ENCODE results near the gene SULT2A1. TPM values are rescaled to one million over a fixed set of nuclear protein-coding genes. Genes with fewer than 3 reads are reported as not detected.
"Not testable (repeated sequence)": the region's sequence is repeated elsewhere in the genome, so short reads cannot be mapped to it uniquely, and the experiment has no call there.

Gene SULT2A1
- polyA plus RNA-seq, 1 donor (not counting 4 experiments of a cell fraction or from before 2014, with no cell fraction given) = not detected

GRCh38 chr19:47909350-47909749 is 23.2 kb upstream of the SULT2A1 start:
- H3K79me2 ChIP-seq (ENCODE audit: control insufficient read depth, insufficient read depth, low read length); H4K20me1 ChIP-seq (ENCODE audit: control insufficient read depth, extremely low read depth, insufficient read depth, low read length); H3K9ac ChIP-seq (ENCODE audit: control insufficient read depth, extremely low read depth, insufficient read depth, low read length); H3K9me3 ChIP-seq (ENCODE audit: control insufficient read depth, low read depth, low read length); H3K4me2 ChIP-seq (ENCODE audit: control insufficient read depth, extremely low read depth, insufficient read depth, low read depth, low read length); H3K27ac ChIP-seq (ENCODE audit: control insufficient read depth, insufficient read depth, low read length); H3K4me3 ChIP-seq (ENCODE audit: control insufficient read depth in 2 of 3, extremely low read depth in 1 of 3, insufficient read depth in 2 of 3, low read depth in 1 of 3, low read length in 3 of 3); FAIRE-seq; H3K36me3 ChIP-seq (ENCODE audit: control insufficient read depth in 2 of 2, extremely low read depth in 1 of 2, insufficient read depth in 2 of 2, low read length in 2 of 2); H2AFZ ChIP-seq (ENCODE audit: control insufficient read depth, low read length); H3K27me3 ChIP-seq (ENCODE audit: control insufficient read depth, extremely low read depth, insufficient read depth, low read length); dilution Hi-C loops (cut with MboI; ENCODE audit: extremely low pct_ligation_motif_present, low sequenced_read_pairs); DNase-seq (ENCODE audit: low read depth, low spot score); H3K9me1 ChIP-seq (ENCODE audit: control insufficient read depth, extremely low read depth, insufficient read depth, low read length); H3K4me1 ChIP-seq (ENCODE audit: control insufficient read depth, extremely low read depth, insufficient read depth, low read length): not testable (repeated sequence)

DNA sequence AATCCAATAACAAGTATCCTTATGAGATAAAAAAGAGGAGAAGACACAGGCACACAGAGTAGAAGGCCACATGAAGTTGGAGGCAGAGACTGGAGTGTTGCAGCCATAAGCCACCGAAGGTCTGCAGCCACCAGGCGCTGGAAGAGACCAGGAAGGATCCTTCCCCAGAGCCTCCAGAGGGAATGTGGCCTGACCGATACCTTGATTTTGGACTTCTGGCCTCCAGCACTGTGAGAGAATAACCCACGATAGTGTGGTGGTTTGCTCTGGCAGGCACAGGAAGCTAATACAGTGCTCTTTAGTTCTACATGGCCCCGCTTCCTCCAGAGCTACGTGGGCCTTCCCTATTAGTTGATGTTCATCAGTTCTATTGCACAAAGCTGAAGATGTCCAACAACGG is 15.3 kb upstream of the SULT2A1 start:
- Histone ChIP-seq H3K9ac (ENCODE audit: control insufficient read depth, extremely low read depth, insufficient read depth, low read length) (no peak overlapping the region), H3K4me3 (ENCODE audit: control insufficient read depth in 2 of 3, extremely low read depth in 1 of 3, insufficient read depth in 2 of 3, low read depth in 1 of 3, low read length in 3 of 3) (no peak overlapping the region), H4K20me1 (ENCODE audit: control insufficient read depth, extremely low read depth, insufficient read depth, low read length) (no peaks in the 10 kb centered on the region), H3K27ac (ENCODE audit: control insufficient read depth, insufficient read depth, low read length) (no peak overlapping the region), H3K79me2 (ENCODE audit: control insufficient read depth, insufficient read depth, low read length) (no peaks in the 10 kb centered on the region), H3K9me3 (ENCODE audit: control insufficient read depth, low read depth, low read length) (no peaks in the 10 kb centered on the region), H3K36me3 (ENCODE audit: control insufficient read depth in 2 of 2, extremely low read depth in 1 of 2, insufficient read depth in 2 of 2, low read length in 2 of 2) (no peaks in the 10 kb centered on the region), H3K4me1 (ENCODE audit: control insufficient read depth, extremely low read depth, insufficient read depth, low read length) (no peaks in the 10 kb centered on the region), H3K9me1 (ENCODE audit: control insufficient read depth, extremely low read depth, insufficient read depth, low read length) (no peaks in the 10 kb centered on the region), H2AFZ (ENCODE audit: control insufficient read depth, low read length) (no peak overlapping the region), H3K4me2 (ENCODE audit: control insufficient read depth, extremely low read depth, insufficient read depth, low read depth, low read length) (no peak overlapping the region), H3K27me3 (ENCODE audit: control insufficient read depth, extremely low read depth, insufficient read depth, low read length) (no peaks in the 10 kb centered on the region)
- no peak for TF ChIP-seq EZH2 (IDR thresholded peaks at IDR 0.05; ENCODE audit: low read length)
- TF ChIP-seq, protein P1, sequence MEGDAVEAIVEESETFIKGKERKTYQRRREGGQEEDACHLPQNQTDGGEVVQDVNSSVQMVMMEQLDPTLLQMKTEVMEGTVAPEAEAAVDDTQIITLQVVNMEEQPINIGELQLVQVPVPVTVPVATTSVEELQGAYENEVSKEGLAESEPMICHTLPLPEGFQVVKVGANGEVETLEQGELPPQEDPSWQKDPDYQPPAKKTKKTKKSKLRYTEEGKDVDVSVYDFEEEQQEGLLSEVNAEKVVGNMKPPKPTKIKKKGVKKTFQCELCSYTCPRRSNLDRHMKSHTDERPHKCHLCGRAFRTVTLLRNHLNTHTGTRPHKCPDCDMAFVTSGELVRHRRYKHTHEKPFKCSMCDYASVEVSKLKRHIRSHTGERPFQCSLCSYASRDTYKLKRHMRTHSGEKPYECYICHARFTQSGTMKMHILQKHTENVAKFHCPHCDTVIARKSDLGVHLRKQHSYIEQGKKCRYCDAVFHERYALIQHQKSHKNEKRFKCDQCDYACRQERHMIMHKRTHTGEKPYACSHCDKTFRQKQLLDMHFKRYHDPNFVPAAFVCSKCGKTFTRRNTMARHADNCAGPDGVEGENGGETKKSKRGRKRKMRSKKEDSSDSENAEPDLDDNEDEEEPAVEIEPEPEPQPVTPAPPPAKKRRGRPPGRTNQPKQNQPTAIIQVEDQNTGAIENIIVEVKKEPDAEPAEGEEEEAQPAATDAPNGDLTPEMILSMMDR (optimal IDR thresholded peaks at IDR 0.05 in 1 of 3, IDR thresholded peaks at IDR 0.05 in 1 of 3, conservative IDR thresholded peaks at IDR 0.05 in 1 of 3; ENCODE audit: extremely low read depth in 1 of 3, insufficient read depth in 2 of 3, low read length in 3 of 3) = no peak
- no peak for DNase-seq (ENCODE audit: low read depth, low spot score)
- dilution Hi-C loops (cut with MboI; ENCODE audit: extremely low pct_ligation_motif_present, low sequenced_read_pairs) = no loop called here
- no peak for FAIRE-seq

GRCh38 chr19:47899335-47899734 is 13.2 kb upstream of the SULT2A1 start:
- Histone ChIP-seq H3K9me3 (ENCODE audit: control insufficient read depth, low read depth, low read length) (no peaks in the 10 kb centered on the region), H3K4me1 (ENCODE audit: control insufficient read depth, extremely low read depth, insufficient read depth, low read length) (no peaks in the 10 kb centered on the region), H4K20me1 (ENCODE audit: control insufficient read depth, extremely low read depth, insufficient read depth, low read length) (no peaks in the 10 kb centered on the region), H3K9ac (ENCODE audit: control insufficient read depth, extremely low read depth, insufficient read depth, low read length) (no peak overlapping the region), H2AFZ (ENCODE audit: control insufficient read depth, low read length) (no peak overlapping the region), H3K4me2 (ENCODE audit: control insufficient read depth, extremely low read depth, insufficient read depth, low read depth, low read length) (no peak overlapping the region), H3K4me3 (ENCODE audit: control insufficient read depth in 2 of 3, extremely low read depth in 1 of 3, insufficient read depth in 2 of 3, low read depth in 1 of 3, low read length in 3 of 3) (no peak overlapping the region), H3K79me2 (ENCODE audit: control insufficient read depth, insufficient read depth, low read length) (no peaks in the 10 kb centered on the region), H3K27me3 (ENCODE audit: control insufficient read depth, extremely low read depth, insufficient read depth, low read length) (no peaks in the 10 kb centered on the region), H3K9me1 (ENCODE audit: control insufficient read depth, extremely low read depth, insufficient read depth, low read length) (no peaks in the 10 kb centered on the region), H3K27ac (ENCODE audit: control insufficient read depth, insufficient read depth, low read length) (no peak overlapping the region), H3K36me3 (ENCODE audit: control insufficient read depth in 2 of 2, extremely low read depth in 1 of 2, insufficient read depth in 2 of 2, low read length in 2 of 2) (no peaks in the 10 kb centered on the region)
- dilution Hi-C loops (cut with MboI; ENCODE audit: extremely low pct_ligation_motif_present, low sequenced_read_pairs) = no loop called here
- FAIRE-seq = no peak
- TF ChIP-seq, protein P1 (optimal IDR thresholded peaks at IDR 0.05 in 1 of 3, IDR thresholded peaks at IDR 0.05 in 1 of 3, conservative IDR thresholded peaks at IDR 0.05 in 1 of 3; ENCODE audit: extremely low read depth in 1 of 3, insufficient read depth in 2 of 3, low read length in 3 of 3) = no peak
- TF ChIP-seq EZH2 (IDR thresholded peaks at IDR 0.05; ENCODE audit: low read length) = no peak
- no peak for DNase-seq (ENCODE audit: low read depth, low spot score)
